Panc1 (cell line): ENCODE data around the gene WARS2.

Experiments
- POLR2AphosphoS5 ChIP-seq: IDR thresholded peaks from 2 replicates; pipeline ENCODE4 v1.6.1; 2012; ENCODE audit warnings: mild to moderate bottlenecking, low read depth, low read length, moderate library complexity
- SIN3A ChIP-seq: IDR thresholded peaks from 2 replicates; pipeline ENCODE4 v1.6.1; 2012; ENCODE audit warnings: low read depth, mild to moderate bottlenecking, low read length, moderate library complexity, borderline replicate concordance; ENCODE audit not compliant: insufficient read depth
- TCF7L2 ChIP-seq: IDR thresholded peaks from 2 replicates; pipeline ENCODE4 v1.6.1; 2011; ENCODE audit warnings: mild to moderate bottlenecking, low read depth, low read length, inconsistent platforms
- TF ChIP-seq, protein P1 (sequence below): fragments of 450-650 bp; IDR thresholded peaks from 2 replicates; pipeline ENCODE4 v1.5.1; 2017; ENCODE audit warnings: mild to moderate bottlenecking

DNA sequence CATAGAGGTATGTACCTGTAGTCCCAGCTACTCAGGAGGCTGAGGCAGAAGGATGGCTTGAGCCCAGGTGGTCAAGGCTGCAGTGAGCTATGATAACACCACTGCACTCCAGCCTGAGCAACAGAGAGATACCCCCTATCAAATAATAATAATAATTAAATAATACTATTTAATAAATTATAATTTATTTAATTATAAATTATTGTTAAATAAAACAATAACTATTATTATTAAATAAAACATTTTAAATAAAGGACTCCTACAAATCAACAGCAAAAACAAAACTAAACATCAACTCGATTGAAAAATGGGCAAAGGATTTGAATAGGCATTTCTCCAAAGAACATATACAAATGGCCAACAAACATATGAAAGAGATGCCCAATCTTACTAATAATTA is 86.5 kb downstream of the WARS2 start:
- TF ChIP-seq, protein P1, sequence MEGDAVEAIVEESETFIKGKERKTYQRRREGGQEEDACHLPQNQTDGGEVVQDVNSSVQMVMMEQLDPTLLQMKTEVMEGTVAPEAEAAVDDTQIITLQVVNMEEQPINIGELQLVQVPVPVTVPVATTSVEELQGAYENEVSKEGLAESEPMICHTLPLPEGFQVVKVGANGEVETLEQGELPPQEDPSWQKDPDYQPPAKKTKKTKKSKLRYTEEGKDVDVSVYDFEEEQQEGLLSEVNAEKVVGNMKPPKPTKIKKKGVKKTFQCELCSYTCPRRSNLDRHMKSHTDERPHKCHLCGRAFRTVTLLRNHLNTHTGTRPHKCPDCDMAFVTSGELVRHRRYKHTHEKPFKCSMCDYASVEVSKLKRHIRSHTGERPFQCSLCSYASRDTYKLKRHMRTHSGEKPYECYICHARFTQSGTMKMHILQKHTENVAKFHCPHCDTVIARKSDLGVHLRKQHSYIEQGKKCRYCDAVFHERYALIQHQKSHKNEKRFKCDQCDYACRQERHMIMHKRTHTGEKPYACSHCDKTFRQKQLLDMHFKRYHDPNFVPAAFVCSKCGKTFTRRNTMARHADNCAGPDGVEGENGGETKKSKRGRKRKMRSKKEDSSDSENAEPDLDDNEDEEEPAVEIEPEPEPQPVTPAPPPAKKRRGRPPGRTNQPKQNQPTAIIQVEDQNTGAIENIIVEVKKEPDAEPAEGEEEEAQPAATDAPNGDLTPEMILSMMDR, result no peak
- TF ChIP-seq SIN3A, result no peak
- no peak for TF ChIP-seq POLR2AphosphoS5
- TF ChIP-seq TCF7L2, result no peak
